NCI-H2171 (cell line): ENCODE measurements around the gene HELT.
"Not testable (repeated sequence)": the region's sequence is repeated elsewhere in the genome, so short reads cannot be mapped to it uniquely, and the experiment has no call there.

Source experiments
- DNase-seq: peaks from one replicate; lab custom pipeline; 2025; lab: John Stamatoyannopoulos, UW

Gene HELT

GRCh38 chr4:185036019-185036418 is 17.7 kb downstream of the HELT start:
- DNase-seq, result no peak

- DNase-seq, result no peak
These were observed 18.6 kb downstream of the HELT start for GRCh38 chr4:185036842-185037241.

- no peak for DNase-seq
These were observed 21.4 kb downstream of the HELT start for GRCh38 chr4:185039508-185040273.

GRCh38 chr4:185040523-185040922 is 22.2 kb downstream of the HELT start:
- DNase-seq, result no peak

- DNase-seq, result not testable (repeated sequence)
These were observed 32.0 kb downstream of the HELT start for GRCh38 chr4:185050286-185050685.

- DNase-seq, result not testable (repeated sequence)
These were observed 33.0 kb downstream of the HELT start for GRCh38 chr4:185051283-185051682.

- no peak for DNase-seq
These were observed 35.5 kb downstream of the HELT start for GRCh38 chr4:185053746-185054145.

- DNase-seq, result no peak
These were observed 36.0 kb downstream of the HELT start for GRCh38 chr4:185054272-185054671.

GRCh38 chr4:185054886-185055285 is 36.6 kb downstream of the HELT start:
- DNase-seq, result no peak

- no peak for DNase-seq
These were observed 43.3 kb downstream of the HELT start for GRCh38 chr4:185061610-185062009.

GRCh38 chr4:185062606-185063005 is 44.3 kb downstream of the HELT start:
- no peak for DNase-seq

GRCh38 chr4:185066179-185066578 is 47.9 kb downstream of the HELT start:
- no peak for DNase-seq

GRCh38 chr4:185068837-185069236 is 50.5 kb downstream of the HELT start:
- no peak for DNase-seq
